GM08714 (cell line): Measurements from ENCODE around the gene SART1.

ENCODE experiments used
- H3K4me3 ChIP-seq: fragments of 200-500 bp; sonication (Bioruptor generic); 2 replicates; pipeline ENCODE4 v1.5.1; 2014; ENCODE audit warnings: mild to moderate bottlenecking, low read length, inconsistent platforms
- ZNF274 ChIP-seq: IDR thresholded peaks from 2 replicates; pipeline ENCODE4 v1.6.1; 2012; ENCODE audit warnings: mild to moderate bottlenecking, low read depth, low read length

The SART1 gene

GRCh38 chr11:65921876-65922275 is 39.7 kb upstream of the SART1 start:
- no peak for TF ChIP-seq ZNF274
- no peak overlapping the region for H3K4me3 ChIP-seq

GRCh38 chr11:65922565-65922964 is 39.0 kb upstream of the SART1 start:
- TF ChIP-seq ZNF274: no peak
- no peak overlapping the region for H3K4me3 ChIP-seq

GRCh38 chr11:65925397-65925796 is 36.1 kb upstream of the SART1 start:
- no peak overlapping the region for H3K4me3 ChIP-seq
- TF ChIP-seq ZNF274: no peak

- no peak for TF ChIP-seq ZNF274
- peak overlapping the region; percentile 24; the same call in 1 of the 2 replicates for H3K4me3 ChIP-seq
Measured at GRCh38 chr11:65927904-65928397, 33.6 kb upstream of the SART1 start.

GRCh38 chr11:65928667-65929066 is 32.9 kb upstream of the SART1 start:
- H3K4me3 ChIP-seq: peak overlapping the region; percentile 24; the same call in 1 of the 2 replicates
- no peak for TF ChIP-seq ZNF274

GRCh38 chr11:65931773-65932557 is 29.6 kb upstream of the SART1 start:
- no peak for TF ChIP-seq ZNF274
- H3K4me3 ChIP-seq: no peak overlapping the region

- TF ChIP-seq ZNF274: no peak
Measured at GRCh38 chr11:65932558-65932919, 29.0 kb upstream of the SART1 start.

GRCh38 chr11:65934014-65934413 is 27.5 kb upstream of the SART1 start:
- TF ChIP-seq ZNF274: no peak
- H3K4me3 ChIP-seq: no peak overlapping the region

More at GRCh38 chr11:65932558-65932919, 29.0 kb upstream of the SART1 start:
- no peak overlapping the region for H3K4me3 ChIP-seq

- H3K4me3 ChIP-seq: no peak overlapping the region
- TF ChIP-seq ZNF274: no peak
Measured at GRCh38 chr11:65937766-65938165, 23.8 kb upstream of the SART1 start.

- no peak for TF ChIP-seq ZNF274
- H3K4me3 ChIP-seq: no peak overlapping the region
Measured at GRCh38 chr11:65941720-65942310, 19.7 kb upstream of the SART1 start.

GRCh38 chr11:65942531-65942930 is 19.0 kb upstream of the SART1 start:
- no peak overlapping the region for H3K4me3 ChIP-seq
- no peak for TF ChIP-seq ZNF274

GRCh38 chr11:65944191-65944590 is 17.3 kb upstream of the SART1 start:
- H3K4me3 ChIP-seq: no peak overlapping the region
- TF ChIP-seq ZNF274: no peak

GRCh38 chr11:65944767-65945166 is 16.8 kb upstream of the SART1 start:
- no peak overlapping the region for H3K4me3 ChIP-seq
- no peak for TF ChIP-seq ZNF274

GRCh38 chr11:65945430-65945911 is 16.1 kb upstream of the SART1 start, which contains the start of gene TSGA10IP:
Gene TSGA10IP, plus strand, starts transcription at chr11:65945480. Its CDS starts 196 bp downstream, at chr11:65945676.
- no peak within 1 kb of the TSS for H3K4me3 ChIP-seq
- TF ChIP-seq ZNF274: no peak

- no peak overlapping the region for H3K4me3 ChIP-seq
- TF ChIP-seq ZNF274: no peak
Measured at GRCh38 chr11:65945941-65946558, 15.5 kb upstream of the SART1 start.

GRCh38 chr11:65946655-65947054 is 14.9 kb upstream of the SART1 start:
- no peak for TF ChIP-seq ZNF274
- no peak overlapping the region for H3K4me3 ChIP-seq
